Erythroblast (primary cell): ENCODE results near the gene FAM200A.
"Not testable (repeated sequence)": the region's sequence is repeated elsewhere in the genome, so short reads cannot be mapped to it uniquely, and the experiment has no call there.

ENCODE experiments used
- DNase-seq, 2 experiments: peaks; one replicate each; lab custom pipeline; 2025; lab: John Stamatoyannopoulos, UW
- GATA1 ChIP-seq: IDR thresholded peaks from 2 replicates; pipeline ENCODE4 v1.6.1; 2011; ENCODE audit warnings: low read depth, mild to moderate bottlenecking, control low read depth, low read length, moderate library complexity
- POLR2A ChIP-seq: IDR thresholded peaks from 2 replicates; pipeline ENCODE4 v1.6.1; 2011; ENCODE audit warnings: mild to moderate bottlenecking, low read length

Gene FAM200A

DNA sequence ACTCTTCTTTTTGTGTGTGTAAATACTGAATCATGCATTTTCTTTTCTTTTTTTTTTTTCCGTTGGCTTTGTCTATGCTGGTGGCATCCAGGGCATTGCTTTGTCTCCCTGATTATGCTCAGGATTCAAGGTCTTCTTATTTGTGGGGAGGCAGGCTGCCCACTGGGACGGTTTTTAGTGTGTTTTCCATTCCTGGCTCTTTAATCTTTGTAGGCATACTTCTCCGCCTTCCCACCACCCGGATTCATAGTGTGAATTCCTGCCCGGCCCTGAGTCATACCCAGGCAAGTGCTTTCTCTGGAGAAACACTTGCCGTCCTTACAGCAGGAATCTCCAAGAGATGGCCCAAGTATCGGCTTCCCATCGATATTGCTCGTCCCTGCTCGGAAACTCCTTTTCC lies 11.7 kb upstream of the FAM200A start:
- no peak for TF ChIP-seq POLR2A
- TF ChIP-seq GATA1 = no peak
- DNase-seq = no peak

DNA sequence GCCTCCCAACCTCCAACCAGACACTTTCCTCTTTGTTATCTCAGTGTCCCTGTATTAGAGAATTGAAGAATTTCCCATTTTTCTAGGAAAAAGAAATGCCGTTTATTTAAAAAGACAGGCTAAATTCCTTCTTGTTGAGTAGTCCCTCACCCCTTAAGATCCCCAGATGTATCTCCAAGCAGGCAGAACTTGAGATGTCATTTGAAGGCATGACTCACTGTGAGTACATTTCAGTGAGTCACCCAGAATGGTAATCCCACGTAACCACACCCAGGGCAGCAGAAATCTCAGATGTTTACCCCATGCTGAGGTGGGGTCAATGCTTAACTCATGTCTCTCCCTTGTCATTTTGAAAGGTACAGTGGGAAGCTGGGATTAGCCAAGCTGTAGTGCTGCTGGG lies 10.9 kb upstream of the FAM200A start:
- DNase-seq = peak; percentile 68 to 88
- TF ChIP-seq POLR2A (no peak), GATA1 (no peak)

DNA sequence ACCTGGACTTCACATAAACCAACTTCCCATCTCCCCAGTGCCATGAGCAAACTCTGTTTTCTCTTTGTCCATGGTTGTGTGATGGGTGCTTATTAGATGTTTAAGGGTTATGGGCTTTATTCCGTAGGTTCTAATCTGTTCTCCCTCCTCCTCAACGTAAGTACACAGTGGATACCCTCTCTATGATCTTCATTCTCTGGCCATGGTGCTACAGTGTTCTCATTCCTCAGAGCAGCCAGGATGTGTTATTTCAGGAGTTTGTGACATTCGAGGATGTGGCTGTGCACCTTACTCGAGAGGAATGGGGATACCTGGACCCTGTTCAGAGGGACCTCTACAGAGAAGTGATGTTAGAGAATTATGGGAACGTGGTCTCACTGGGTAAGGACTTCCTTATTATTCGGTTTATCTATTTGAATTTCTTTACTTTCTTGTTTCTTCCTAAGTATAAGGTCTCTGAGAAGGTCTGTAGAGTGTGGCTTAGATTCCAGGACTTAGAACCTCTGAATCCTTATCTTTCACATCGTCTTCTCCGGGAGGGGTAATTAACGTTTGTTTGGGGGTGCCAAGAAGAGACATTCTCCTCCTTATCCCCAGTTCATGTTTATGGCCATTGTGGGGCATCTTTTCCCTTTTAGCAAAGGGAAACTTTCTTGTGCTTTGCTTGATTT lies 10.3 kb upstream of the FAM200A start:
- DNase-seq = peak in 1 of 2 experiments; percentile 62
- no peak for TF ChIP-seq GATA1
- TF ChIP-seq POLR2A = no peak

DNA sequence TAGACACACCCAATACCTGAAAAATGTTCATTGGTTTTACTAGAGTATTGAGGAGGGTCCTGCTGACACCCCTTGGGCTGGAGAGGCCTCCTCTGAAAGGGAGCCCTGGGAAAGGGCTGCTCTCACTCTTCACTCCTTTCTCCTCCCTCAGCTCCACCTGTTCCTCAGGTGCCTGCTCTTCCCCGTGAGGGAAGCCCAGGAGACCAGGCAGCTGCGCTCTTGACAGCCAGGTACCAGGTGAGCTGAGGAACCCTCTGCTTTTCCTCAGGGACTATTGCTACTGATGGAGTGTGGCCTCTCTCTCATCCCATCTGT lies 9.8 kb upstream of the FAM200A start:
- no peak for DNase-seq
- TF ChIP-seq POLR2A (no peak), GATA1 (no peak)

DNA sequence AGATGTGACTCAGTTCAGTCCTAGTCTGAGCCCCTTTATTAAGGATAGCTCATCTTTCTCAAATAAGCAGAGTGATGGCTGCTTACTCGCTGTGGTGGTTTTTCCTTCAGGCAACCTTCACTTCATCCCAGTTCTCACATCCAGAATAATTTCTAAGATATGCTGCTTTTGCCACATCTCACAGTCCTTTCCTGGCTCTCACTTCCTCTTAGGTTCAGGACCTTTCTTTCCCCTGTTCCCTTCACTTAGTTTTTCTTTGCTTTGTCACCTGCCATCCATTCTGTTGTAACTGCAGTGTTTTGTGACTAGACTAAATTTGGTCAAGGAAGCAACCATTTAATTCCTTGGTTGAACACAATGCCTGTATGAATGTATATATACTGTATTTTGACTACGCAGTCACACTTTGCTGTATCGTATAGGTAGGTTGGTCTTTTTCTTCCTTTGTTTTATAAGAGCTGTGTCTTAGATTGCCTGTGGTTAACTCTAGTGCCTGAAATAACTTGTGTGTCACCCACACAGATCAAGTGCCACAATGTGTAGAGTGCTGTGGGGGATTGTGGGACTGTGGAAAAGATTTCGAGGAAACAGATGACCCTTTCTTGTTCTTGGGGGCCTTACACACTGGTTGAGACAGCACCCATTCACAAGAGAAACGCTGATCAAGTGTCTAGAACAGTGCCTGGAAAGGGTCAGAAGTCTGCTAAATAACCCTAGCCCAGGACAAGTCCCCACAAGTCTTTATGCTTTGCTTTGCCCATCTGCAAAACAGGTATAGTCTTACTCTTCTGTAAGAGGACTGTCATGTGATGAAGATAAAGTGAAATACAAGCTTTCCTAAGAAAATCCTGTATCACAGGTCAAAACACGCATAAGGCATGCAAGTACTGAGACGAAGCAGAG lies 9.2 kb upstream of the FAM200A start:
- TF ChIP-seq GATA1 (no peak), POLR2A (no peak)
- peak in 1 of 2 experiments; percentile 34 for DNase-seq

DNA sequence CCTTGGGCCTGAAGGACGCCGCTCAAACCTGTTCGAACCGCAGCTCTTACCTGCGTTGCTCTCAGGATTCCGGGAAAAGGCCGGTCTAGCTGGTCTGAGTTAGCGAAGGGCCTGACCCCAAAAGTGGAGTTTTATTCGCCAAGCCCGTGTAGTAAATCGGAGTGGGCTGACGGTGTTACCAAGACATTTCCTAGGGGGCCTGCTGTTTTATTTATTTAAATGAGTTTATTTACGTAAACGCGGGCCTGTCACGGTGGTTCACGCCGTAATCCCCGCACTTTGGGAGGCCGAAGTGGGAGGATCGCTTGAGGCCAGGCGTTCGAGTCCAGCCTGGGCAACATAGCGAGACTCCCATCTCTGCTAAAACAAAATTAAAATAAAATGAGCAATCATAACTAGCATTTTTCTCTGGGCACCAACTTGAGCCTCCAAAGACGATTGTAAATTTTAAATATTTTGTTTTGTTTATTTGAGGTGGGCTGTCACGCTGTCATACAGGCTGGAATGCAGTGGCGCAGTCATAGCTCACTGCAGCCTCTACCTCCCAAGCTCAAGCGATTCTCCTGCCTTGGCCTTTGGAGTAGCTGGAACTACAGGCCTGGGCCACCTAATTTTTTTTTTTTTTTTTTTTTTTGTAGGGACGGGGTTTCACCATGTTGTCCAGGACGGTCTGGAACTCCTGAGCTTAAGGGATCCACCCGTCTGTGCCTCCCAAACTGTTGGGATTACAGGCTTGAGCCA lies 7.4 kb upstream of the FAM200A start:
- no peak for TF ChIP-seq POLR2A
- TF ChIP-seq GATA1 = no peak
- peak in 1 of 2 experiments; percentile 70 for DNase-seq

DNA sequence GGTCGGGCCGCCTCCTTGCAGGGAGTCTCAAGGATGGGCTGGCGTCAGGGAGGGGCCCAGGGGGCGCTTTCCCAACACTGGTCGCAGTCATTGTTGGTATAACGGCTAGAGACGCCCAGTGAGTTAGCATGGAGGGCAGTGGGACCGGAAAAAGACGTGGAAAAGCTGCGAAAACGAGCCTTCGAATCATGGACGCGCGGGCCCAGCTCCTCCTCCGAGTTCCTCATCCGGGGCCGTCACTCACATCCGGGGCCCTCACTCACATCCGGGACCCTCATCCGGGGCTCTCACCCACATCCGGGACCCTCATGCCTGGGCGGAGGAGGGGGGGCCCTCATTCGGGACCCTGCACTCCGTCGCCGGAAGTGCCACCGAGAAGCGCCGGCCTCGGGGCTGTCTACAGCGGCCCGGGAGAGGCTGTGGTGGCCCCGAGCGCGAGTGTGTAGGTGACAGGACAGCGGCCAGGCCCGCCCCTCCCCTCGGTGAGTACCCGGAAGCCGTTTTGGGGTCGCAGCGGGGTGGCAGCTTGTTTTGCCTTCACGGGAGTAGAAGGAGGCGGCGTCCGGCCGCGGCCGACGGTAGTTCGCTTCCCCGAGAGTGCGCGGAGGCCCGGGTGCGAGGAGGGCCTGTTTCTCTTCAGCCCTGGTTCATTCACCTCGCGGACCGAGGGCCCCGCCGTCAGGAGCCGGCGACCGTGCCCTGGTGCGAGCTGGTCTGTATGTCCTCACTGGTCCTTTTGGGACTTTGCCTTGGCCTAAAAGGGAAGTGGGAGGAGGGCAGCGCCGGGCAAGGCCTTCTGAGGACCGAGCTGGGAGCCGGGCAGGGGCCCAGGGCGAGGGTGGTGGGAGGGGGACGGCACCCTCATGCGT lies 6.6 kb upstream of the FAM200A start, which contains the start of gene ZNF655:
Gene ZNF655 (plus strand): TSS at position 337 of the 869 bp plus-strand sequence. CDS start 1,918 bp downstream, outside the sequence.
- peak; percentile 83 for TF ChIP-seq POLR2A
- TF ChIP-seq GATA1 = no peak
- peak; percentile 89 to 93 for DNase-seq

DNA sequence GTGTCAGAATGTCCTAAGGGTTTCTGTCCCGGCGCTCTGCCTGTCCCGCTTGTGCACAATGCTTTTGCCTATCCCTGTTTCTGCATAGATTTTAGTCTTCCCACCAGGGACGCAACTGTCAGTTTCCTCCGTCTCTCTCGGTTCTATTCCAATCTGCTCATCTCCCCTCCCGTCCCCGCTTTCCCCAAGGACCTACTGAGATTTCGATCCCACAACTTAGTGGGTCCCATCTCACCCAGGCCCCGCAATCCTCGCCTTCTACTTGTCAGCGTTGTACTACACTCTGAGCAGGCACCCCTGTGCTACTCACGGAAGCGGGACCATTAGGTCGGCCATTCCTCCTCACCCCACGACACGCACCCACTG lies 6.0 kb upstream of the FAM200A start:
- DNase-seq = no peak
- TF ChIP-seq GATA1 = no peak
- no peak for TF ChIP-seq POLR2A

DNA sequence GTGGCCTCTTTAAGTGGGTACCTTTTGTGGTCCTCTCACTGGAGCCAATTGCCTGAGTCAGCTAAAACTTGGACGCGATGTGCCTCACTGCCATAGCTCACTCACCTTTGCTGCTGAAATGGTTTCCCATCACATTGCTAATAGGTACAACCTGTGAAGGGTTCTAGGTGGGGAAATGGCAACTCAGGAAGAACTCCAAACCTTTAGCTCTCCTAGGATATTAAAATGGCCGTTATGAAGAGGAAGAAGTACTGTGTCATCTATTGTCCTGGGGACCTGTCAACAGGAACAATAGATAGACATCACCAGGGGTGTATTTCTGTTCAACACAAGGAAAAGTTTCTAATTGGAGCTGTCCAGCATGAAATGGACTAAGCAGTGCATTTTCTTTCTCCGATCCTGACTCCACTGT lies 5.3 kb upstream of the FAM200A start:
- DNase-seq = no peak

DNA sequence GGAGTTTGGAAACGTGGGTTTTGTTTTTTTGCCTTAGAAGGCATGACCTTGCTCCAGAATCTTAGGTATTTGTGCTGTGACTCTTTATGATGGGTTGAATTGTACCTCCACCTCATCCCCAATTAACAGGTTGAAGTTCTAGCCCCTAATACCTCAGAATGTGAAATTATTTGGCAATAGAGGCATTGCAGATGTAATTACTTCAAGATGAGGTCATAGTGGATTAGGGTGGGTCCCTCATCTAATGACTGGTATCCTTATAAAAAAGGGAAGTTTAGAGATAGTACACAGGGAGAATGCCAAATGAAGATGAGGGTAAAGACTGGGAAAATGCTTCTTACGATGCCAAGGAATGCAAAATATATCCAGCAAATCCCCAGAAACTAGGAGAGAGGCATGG lies 3.0 kb upstream of the FAM200A start:
- no peak for TF ChIP-seq GATA1
- no peak for TF ChIP-seq POLR2A
- peak in 1 of 2 experiments; percentile 23 for DNase-seq

More for the DNA sequence above, 5.3 kb upstream of the FAM200A start:
- TF ChIP-seq GATA1 = no peak
- TF ChIP-seq POLR2A = no peak

DNA sequence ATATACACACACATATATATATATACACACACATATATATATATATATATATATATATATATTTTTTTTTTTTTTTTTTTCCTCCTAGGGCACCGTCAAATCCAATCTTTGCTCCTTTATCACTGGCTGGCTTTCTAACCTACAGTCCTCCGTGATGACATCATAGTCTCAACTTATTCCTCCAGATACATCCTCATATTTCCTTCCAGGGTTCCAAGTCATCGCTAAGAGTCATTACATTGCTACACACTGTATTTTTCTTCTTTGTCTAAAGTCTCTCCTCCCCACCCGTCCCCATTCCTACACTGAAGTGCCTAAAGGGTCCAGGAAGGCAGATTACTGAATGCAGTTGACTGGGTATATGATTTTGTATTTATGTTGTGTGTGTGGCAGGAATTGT lies 1.1 kb upstream of the FAM200A start:
- TF ChIP-seq GATA1 = no peak
- TF ChIP-seq POLR2A = no peak
- DNase-seq = no peak

DNA sequence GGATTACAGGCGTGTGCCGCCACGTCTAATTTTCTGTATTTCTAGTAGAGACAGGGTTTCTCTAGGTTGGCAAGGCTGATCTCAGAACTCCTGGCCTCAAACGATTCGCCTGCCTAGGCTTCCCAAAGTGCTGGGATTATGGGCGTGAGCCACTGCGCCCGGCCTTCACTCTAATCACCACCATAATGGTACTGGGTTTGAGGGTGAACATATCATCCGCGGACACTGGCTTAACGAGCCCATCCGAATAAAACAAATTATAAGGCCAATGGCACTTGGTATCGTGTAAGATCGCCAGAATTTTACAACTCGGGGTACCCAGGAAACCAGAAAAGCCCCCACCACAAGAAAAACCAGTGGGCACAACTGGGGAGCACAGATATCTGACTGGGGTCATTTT lies 580 bp downstream of the FAM200A start:
- DNase-seq = peak; percentile 35 to 42
- TF ChIP-seq POLR2A = no peak
- TF ChIP-seq GATA1 = no peak

DNA sequence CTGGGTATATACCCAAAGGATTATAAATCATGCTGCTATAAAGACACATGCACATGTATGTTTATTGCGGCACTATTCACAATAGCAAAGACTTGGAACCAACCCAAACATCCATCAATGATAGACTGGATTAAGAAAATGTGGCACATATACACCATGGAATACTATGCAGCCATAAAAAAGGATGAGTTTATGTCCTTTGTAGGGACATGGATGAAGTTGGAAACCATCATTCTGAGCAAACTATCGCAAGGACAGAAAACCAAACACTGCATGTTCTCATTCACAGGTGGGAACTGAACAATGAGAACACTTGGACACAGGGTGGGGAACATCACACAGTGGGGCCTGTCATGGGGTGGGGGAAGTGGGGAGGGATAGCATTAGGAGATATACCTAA lies 2.4 kb downstream of the FAM200A start:
- DNase-seq = not testable (repeated sequence)

DNA sequence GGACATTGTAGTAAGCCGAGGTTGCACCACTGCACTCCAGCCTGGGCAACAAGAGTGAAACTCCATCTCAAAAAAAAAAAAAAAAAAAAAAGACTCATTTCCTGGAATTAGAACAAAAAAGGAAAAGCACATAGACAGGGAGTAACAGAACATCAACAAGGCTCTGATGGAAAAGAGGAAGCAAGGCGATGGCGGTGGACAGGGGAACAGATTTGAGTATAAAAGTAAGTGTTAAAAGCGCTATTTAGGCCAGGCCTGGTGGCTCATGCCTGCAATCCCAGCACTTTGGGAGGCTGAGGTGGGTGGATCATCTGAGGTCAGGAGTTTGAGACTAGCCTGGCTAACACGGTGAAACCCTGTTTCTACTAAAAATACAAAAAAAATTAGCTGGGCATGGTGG lies 6.6 kb downstream of the FAM200A start:
- DNase-seq = not testable (repeated sequence)
